ENCODE measurements around the gene KLK5.
"Not testable (repeated sequence)": the region's sequence is repeated elsewhere in the genome, so short reads cannot be mapped to it uniquely, and the experiment has no call there.

KLK5 gene

GRCh38 chr19:50952910-50953309 lies at the start of gene KLK5:
Gene KLK5, minus strand, starts transcription at chr19:50953038. Its CDS starts 381 bp downstream, at chr19:50952657.
- no peak for DNase-seq (ENCODE audit: low read depth, low spot score)

GRCh38 chr19:51002089-51002532 lies 49.3 kb upstream of the KLK5 start:
- DNase-seq (ENCODE audit: low read depth, low spot score): no peak

- DNase-seq (ENCODE audit: low read depth, low spot score): no peak
Measured at GRCh38 chr19:51001515-51001914, 48.7 kb upstream of the KLK5 start, which contains the start of gene KLK8. Gene KLK8, minus strand, starts transcription at chr19:51001604. Its CDS starts 437 bp downstream, at chr19:51001167.

- no peak for DNase-seq (ENCODE audit: low read depth, low spot score)
Measured at GRCh38 chr19:51000981-51001380, 48.1 kb upstream of the KLK5 start.

GRCh38 chr19:51000426-51000825 lies 47.6 kb upstream of the KLK5 start:
- no peak for DNase-seq (ENCODE audit: low read depth, low spot score)

GRCh38 chr19:50998686-50999085 lies 45.8 kb upstream of the KLK5 start:
- no peak for DNase-seq (ENCODE audit: low read depth, low spot score)

- DNase-seq (ENCODE audit: low read depth, low spot score): no peak
Measured at GRCh38 chr19:50998061-50998460, 45.2 kb upstream of the KLK5 start.

- DNase-seq (ENCODE audit: low read depth, low spot score): no peak
Measured at GRCh38 chr19:50994129-50994528, 41.3 kb upstream of the KLK5 start.

- no peak for DNase-seq (ENCODE audit: low read depth, low spot score)
Measured at GRCh38 chr19:50992666-50993035, 39.8 kb upstream of the KLK5 start.

- DNase-seq (ENCODE audit: low read depth, low spot score): not testable (repeated sequence)
Measured at GRCh38 chr19:50984416-50984815, 31.6 kb upstream of the KLK5 start.

- DNase-seq (ENCODE audit: low read depth, low spot score): no peak
Measured at GRCh38 chr19:50983625-50984292, 30.9 kb upstream of the KLK5 start, which contains the start of gene KLK7. Gene KLK7, minus strand, starts transcription at chr19:50983917. Its CDS starts 1,518 bp downstream, at chr19:50982399.

- DNase-seq (ENCODE audit: low read depth, low spot score): no peak
Measured at GRCh38 chr19:50982186-50982585, 29.3 kb upstream of the KLK5 start.

GRCh38 chr19:50981587-50982146 lies 28.8 kb upstream of the KLK5 start:
- DNase-seq (ENCODE audit: low read depth, low spot score): no peak

- no peak for DNase-seq (ENCODE audit: low read depth, low spot score)
Measured at GRCh38 chr19:50980208-50980607, 27.4 kb upstream of the KLK5 start.

- no peak for DNase-seq (ENCODE audit: low read depth, low spot score)
Measured at GRCh38 chr19:50979758-50980157, 26.9 kb upstream of the KLK5 start.

GRCh38 chr19:50978772-50979390 lies 26.0 kb upstream of the KLK5 start:
- DNase-seq (ENCODE audit: low read depth, low spot score): no peak

GRCh38 chr19:50977626-50978025 lies 24.8 kb upstream of the KLK5 start:
- no peak for DNase-seq (ENCODE audit: low read depth, low spot score)

GRCh38 chr19:50975766-50976165 lies 22.9 kb upstream of the KLK5 start:
- DNase-seq (ENCODE audit: low read depth, low spot score): no peak

GRCh38 chr19:50974702-50975556 lies 22.1 kb upstream of the KLK5 start:
- no peak for DNase-seq (ENCODE audit: low read depth, low spot score)

GRCh38 chr19:50972795-50973376 lies 20.0 kb upstream of the KLK5 start:
- DNase-seq (ENCODE audit: low read depth, low spot score): no peak

- not testable (repeated sequence) for DNase-seq (ENCODE audit: low read depth, low spot score)
Measured at GRCh38 chr19:50969810-50970209, 17.0 kb upstream of the KLK5 start.

- DNase-seq (ENCODE audit: low read depth, low spot score): no peak
Measured at GRCh38 chr19:50969413-50969760, 16.5 kb upstream of the KLK5 start, which contains the start of gene KLK6. Gene KLK6, minus strand, starts transcription at chr19:50969591. Its CDS starts 1,487 bp downstream, at chr19:50968104.

Measured in brain pericyte (primary cell).